H1 (cell line): ENCODE measurements around the gene TET2. TPM values are rescaled to one million over a fixed set of nuclear protein-coding genes. Genes with fewer than 3 reads are reported as not detected.

Source experiments
- CTCF ChIA-PET: fragments of 300-600 bp; sonication (Branson Sonifier 250); formaldehyde crosslinking; loops from one replicate; lab custom pipeline; 2021; ENCODE audit not compliant: partially characterized antibody; lab: Charles Lee
- POLR2A ChIA-PET: fragments of 300-600 bp; sonication (Branson Sonifier 250); formaldehyde crosslinking; loops from one replicate; lab custom pipeline; 2021; ENCODE audit warnings: inconsistent platforms; ENCODE audit not compliant: partially characterized antibody; lab: Charles Lee
- DNase-seq, 2 experiments: peaks; one replicate each; pipeline versions ENCODE4 v3.0.0 to v3.0.0-alpha.2; 2010 to 2022; ENCODE audit warnings: low spot score in 2 of 2, low read depth in 1 of 2, mixed read lengths in 1 of 2
- FAIRE-seq: peaks from 2 replicates; lab custom pipeline; 2011; peaks lifted over from hg19 to GRCh38; lab: Jason Lieb, UNC
- H2AFZ ChIP-seq: 2 replicates; pipeline ENCODE4 v1.8.1; 2012; ENCODE audit warnings: low read length, inconsistent platforms
- H2AK5ac ChIP-seq: 2 replicates; pipeline ENCODE4 v1.6.1; 2013; ENCODE audit warnings: low read depth, low read length
- H2BK120ac ChIP-seq: replicated peaks from 2 replicates; pipeline ENCODE3; 2013; ENCODE audit warnings: low read depth, low read length, inconsistent platforms
- H2BK12ac ChIP-seq: 2 replicates; pipeline ENCODE4 v1.6.1; 2013; ENCODE audit warnings: low read depth, low read length
- H2BK15ac ChIP-seq: 2 replicates; pipeline ENCODE4 v1.6.1; 2013; ENCODE audit warnings: low read length
- H2BK20ac ChIP-seq: 2 replicates; pipeline ENCODE4 v1.6.1; 2013; ENCODE audit warnings: low read length
- H2BK5ac ChIP-seq: 2 replicates; pipeline ENCODE4 v1.6.1; 2013; ENCODE audit warnings: low read depth, low read length
- H3K14ac ChIP-seq: 2 replicates; pipeline ENCODE4 v1.6.1; 2013; ENCODE audit warnings: inconsistent platforms; ENCODE audit not compliant: insufficient read length
- H3K18ac ChIP-seq: 2 replicates; pipeline ENCODE4 v1.6.1; 2013; ENCODE audit warnings: low read length; ENCODE audit errors: extremely low read depth
- H3K23ac ChIP-seq: 2 replicates; pipeline ENCODE4 v1.6.1; 2013; ENCODE audit warnings: inconsistent platforms; ENCODE audit not compliant: insufficient read length
- H3K23me2 ChIP-seq: 2 replicates; pipeline ENCODE4 v1.6.1; 2013; ENCODE audit warnings: low read depth, low read length
- H3K27ac ChIP-seq: 2 replicates; pipeline ENCODE4 v1.6.1; 2011; ENCODE audit warnings: low read depth, low read length, inconsistent platforms
- H3K27me3 ChIP-seq, 4 experiments: replicated peaks in 1 of 4; 1 replicate in 1 of 4; 2 replicates in 3 of 4; pipeline versions ENCODE4 v1.6.1 to v1.8.1; 2011 to 2013; ENCODE audit warnings: low read length in 3 of 4, mild to moderate bottlenecking in 3 of 4, inconsistent platforms in 2 of 4, mixed read lengths in 2 of 4, moderate library complexity in 1 of 4; ENCODE audit not compliant: control insufficient read depth in 3 of 4, insufficient read depth in 3 of 4; ENCODE audit errors: extremely low read depth in 1 of 4
- H3K36me3 ChIP-seq, 4 experiments: 2 replicates each; pipeline versions ENCODE4 v1.6.1 to v1.8.1; 2011 to 2013; ENCODE audit warnings: mild to moderate bottlenecking in 4 of 4, low read length in 3 of 4, moderate library complexity in 2 of 4, control low read depth in 1 of 4, inconsistent platforms in 1 of 4; ENCODE audit not compliant: insufficient read depth in 4 of 4, control insufficient read depth in 2 of 4
- H3K4ac ChIP-seq: replicated peaks from 2 replicates; pipeline ENCODE3; 2013; ENCODE audit warnings: low read length, low read depth, mixed read lengths, inconsistent platforms; ENCODE audit not compliant: insufficient read length
- H3K4me1 ChIP-seq, 4 experiments: replicated peaks in 1 of 4; 1 replicate in 1 of 4; 2 replicates in 3 of 4; pipeline versions ENCODE4 v1.6.1 to v1.8.1; 2011 to 2013; ENCODE audit warnings: low read length in 3 of 4, inconsistent platforms in 2 of 4, mixed read lengths in 1 of 4; ENCODE audit not compliant: insufficient read depth in 4 of 4, control insufficient read depth in 3 of 4
- H3K4me2 ChIP-seq, 2 experiments: 2 replicates each; pipeline versions ENCODE4 v1.6.1 to v1.8.1; 2011 to 2013; ENCODE audit warnings: low read depth in 2 of 2, low read length in 2 of 2, control low read depth in 1 of 2, inconsistent platforms in 1 of 2, mild to moderate bottlenecking in 1 of 2; ENCODE audit not compliant: insufficient read depth in 1 of 2
- H3K4me3 ChIP-seq, 4 experiments: fragments of 200-600, 300-600 bp in 1 of 4; sonication (generic), shearing (Covaris generic), sonication (Bioruptor Twin) in 1 of 4; 2 replicates each; pipeline versions ENCODE4 v1.5.1 to v1.8.1; 2011 to 2016; ENCODE audit warnings: low read length in 4 of 4, low read depth in 3 of 4, control low read depth in 2 of 4, inconsistent platforms in 2 of 4, mild to moderate bottlenecking in 2 of 4, mixed read lengths in 1 of 4, moderate library complexity in 1 of 4; ENCODE audit not compliant: insufficient read depth in 2 of 4; ENCODE audit errors: extremely low read depth in 1 of 4
- H3K56ac ChIP-seq: replicated peaks from 2 replicates; pipeline ENCODE3; 2013; ENCODE audit warnings: low read depth, mild to moderate bottlenecking, mixed read lengths, low read length, inconsistent platforms; ENCODE audit not compliant: insufficient read length
- H3K79me1 ChIP-seq: 2 replicates; pipeline ENCODE4 v1.6.1; 2013; ENCODE audit warnings: low read depth, low read length, control low read depth
- H3K79me2 ChIP-seq, 2 experiments: 2 replicates each; pipeline versions ENCODE4 v1.6.1 to v1.8.1; 2012 to 2013; ENCODE audit warnings: low read length in 2 of 2, mild to moderate bottlenecking in 2 of 2, inconsistent platforms in 1 of 2; ENCODE audit not compliant: insufficient read depth in 2 of 2, control insufficient read depth in 1 of 2
- H3K9ac ChIP-seq, 4 experiments: replicated peaks in 1 of 4; 1 replicate in 1 of 4; 2 replicates in 3 of 4; pipeline versions ENCODE4 v1.6.1 to v1.8.1; 2011 to 2013; ENCODE audit warnings: low read depth in 3 of 4, low read length in 3 of 4, control low read depth in 2 of 4, mild to moderate bottlenecking in 2 of 4, moderate library complexity in 2 of 4, inconsistent platforms in 1 of 4; ENCODE audit errors: extremely low read depth in 1 of 4
- H3K9me3 ChIP-seq, 2 experiments: 2 replicates each; pipeline versions ENCODE4 v1.6.1 to v1.8.1; 2012 to 2013; ENCODE audit warnings: mild to moderate bottlenecking in 2 of 2, moderate library complexity in 2 of 2, control low read depth in 1 of 2, inconsistent platforms in 1 of 2, low read depth in 1 of 2, low read length in 1 of 2, mixed read lengths in 1 of 2; ENCODE audit not compliant: insufficient read depth in 2 of 2
- H4K20me1 ChIP-seq, 2 experiments: replicated peaks in 1 of 2; 2 replicates each; pipeline versions ENCODE3 to v1.8.1; 2011 to 2013; ENCODE audit warnings: inconsistent platforms in 2 of 2, low read length in 2 of 2, mild to moderate bottlenecking in 1 of 2; ENCODE audit not compliant: insufficient read depth in 2 of 2, control insufficient read depth in 1 of 2
- H4K5ac ChIP-seq: 2 replicates; pipeline ENCODE4 v1.6.1; 2013; ENCODE audit warnings: low read length, low read depth, mixed read lengths, inconsistent platforms; ENCODE audit not compliant: insufficient read length
- H4K8ac ChIP-seq: 2 replicates; pipeline ENCODE4 v1.8.0; 2013; ENCODE audit warnings: mild to moderate bottlenecking, moderate library complexity, low read length, inconsistent platforms; ENCODE audit not compliant: insufficient read depth; ENCODE audit errors: extremely low read depth
- H4K91ac ChIP-seq: replicated peaks from 2 replicates; pipeline ENCODE3; 2013; ENCODE audit warnings: low read length, mixed read lengths, inconsistent platforms; ENCODE audit not compliant: insufficient read length
- CHD1 ChIP-seq: IDR thresholded peaks from 2 replicates; pipeline ENCODE4 v1.6.1; 2012; ENCODE audit warnings: low read depth, low read length, improper control_type of control experiment
- FOSL1 ChIP-seq: IDR thresholded peaks from 2 replicates; pipeline ENCODE4 v1.6.1; 2011; ENCODE audit warnings: mild to moderate bottlenecking, low read depth, low read length, moderate library complexity; ENCODE audit not compliant: insufficient read depth
- KDM1A ChIP-seq: fragments of 200-600, 300-600 bp; sonication (generic); IDR thresholded peaks from 2 replicates; pipeline ENCODE4 v1.7.1; 2016; ENCODE audit warnings: mild to moderate bottlenecking, low read length, borderline replicate concordance
- WGBS, 2 experiments: shearing (Covaris generic) in 1 of 2; methylation state at CpG; one replicate each; pipeline versions ENCODE4 v1.1.6 to v1.1.7; 2013 to 2015; ENCODE audit warnings: low lambda C conversion rate in 2 of 2, mixed read lengths in 2 of 2, inconsistent platforms in 1 of 2, low coverage in 1 of 2, missing lambda C conversion rate in 1 of 2; ENCODE audit not compliant: insufficient replicate concordance in 2 of 2, insufficient coverage in 1 of 2, insufficient read length in 1 of 2; ENCODE audit errors: extremely low coverage in 1 of 2, missing lambda C conversion rate in 1 of 2; 5-methylcytosine and 5-hydroxymethylcytosine counted together
- polyA plus RNA-seq, 7 experiments: library from polyadenylated mRNA; depleted of rRNA in 3 of 7; stranded (reverse) in 5 of 7; unstranded in 2 of 7; fragments of >200 nt in 5 of 7; fragments of 200-250 nt in 2 of 7; gene quantifications; 1 replicate in 5 of 7; 2 replicates in 1 of 7; 4 replicates in 1 of 7; pipeline versions ENCODE4 v1.2.1 to v1.2.3, GENCODE V29; 2011 to 2013; ENCODE audit warnings: missing spikeins in 2 of 7, mixed read lengths in 2 of 7
- total RNA-seq: library from RNA; stranded (reverse); fragmentation: NEBNext Ultra II Directional; extraction: Animal tissue kit (Norgen Biotek cat#: 25700); gene quantifications from 2 replicates; pipeline ENCODE4 v1.2.1, GENCODE V29; 2021

TET2 gene
- total and polyA plus RNA-seq, 2 of the 8 experiments (the other 6 are each of a cell fraction or from before 2014, with no cell fraction given): 1.0 to 2.6 TPM

GRCh38 chr4:105162123-105162796 lies 15.6 kb downstream of the TET2 start:
- H4K20me1 ChIP-seq: peaks cover 0 to 2% of the 10 kb centered on the region in 2 experiments

More at GRCh38 chr4:105162123-105162796, 15.6 kb downstream of the TET2 start:
- Histone ChIP-seq H3K9me3 (no peaks in the 10 kb centered on the region), H3K79me1 (no peaks in the 10 kb centered on the region), H3K23ac (no peak overlapping the region), H3K18ac (no peak overlapping the region), H3K4me2 (no peak overlapping the region), H2BK120ac (no peak overlapping the region), H2BK5ac (no peak overlapping the region), H3K4ac (no peak overlapping the region), H3K27ac (no peak overlapping the region), H2BK12ac (no peak overlapping the region), H2AK5ac (no peak overlapping the region), H2BK20ac (no peak overlapping the region), H3K4me1 (peaks cover 0 to 5% (median 2%) of the 10 kb centered on the region in 4 experiments; a peak in 2 of 7 replicates), H3K23me2 (no peaks in the 10 kb centered on the region; the same call in 1 of the 2 replicates), H4K5ac (no peak overlapping the region), H3K9ac (no peak overlapping the region), H2AFZ (no peak overlapping the region), H2BK15ac (no peak overlapping the region), H3K79me2 (no peaks in the 10 kb centered on the region), H3K36me3 (no peaks in the 10 kb centered on the region), H4K91ac (no peak overlapping the region), H3K27me3 (peaks cover 18 to 38% (median 27%) of the 10 kb centered on the region in 4 experiments), H3K4me3 (no peak overlapping the region), H3K14ac (no peak overlapping the region), H4K8ac (no peak overlapping the region), H3K56ac (no peak overlapping the region)
- ChIA-PET CTCF (interaction anchor here (0.6 to 1.7 kb wide), 6 partner anchors 16 to 392 kb away, joined by 3 to 7 read pairs (median 3); partner anchors contain the start of gene TET2), POLR2A (interaction anchor here (0.7 kb wide), 1 partner anchor 15 kb away, joined by 3 read pairs; no protein-coding TSS in a partner anchor)
- TF ChIP-seq KDM1A (no peak), FOSL1 (no peak), CHD1 (no peak)
- DNase-seq (no peak), FAIRE-seq (no peak)
- 45% methylated on average over 1 of the region's 1 CpG; no CpG with 5 or more reads in 1 of the 2 experiments for WGBS, 2 experiments
